ENCODE data around the gene CTDNEP1.

GRCh38 chr17:7293159-7293558 lies 41.6 kb upstream of the CTDNEP1 start:
- no peak for TF ChIP-seq CTCF (IDR thresholded peaks at IDR 0.05; ENCODE audit: extremely low read depth in 1 of 2, insufficient read depth in 1 of 2, low read depth in 1 of 2, low read length in 2 of 2)
- TF ChIP-seq POLR2A (IDR thresholded peaks at IDR 0.05; ENCODE audit: low read depth, low read length) = no peak
- TF ChIP-seq FOS (IDR thresholded peaks at IDR 0.05; ENCODE audit: borderline replicate concordance, insufficient read depth, low read length) = no peak
- no peak for TF ChIP-seq JUN (IDR thresholded peaks at IDR 0.05; ENCODE audit: borderline replicate concordance, insufficient read depth, insufficient read length, low read depth)
- TF ChIP-seq MAX (IDR thresholded peaks at IDR 0.05; ENCODE audit: insufficient read depth, insufficient read length) = no peak
- TF ChIP-seq POLR2AphosphoS5 (IDR thresholded peaks at IDR 0.05; ENCODE audit: insufficient read depth, low read depth, low read length) = no peak
- TF ChIP-seq EZH2 (IDR thresholded peaks at IDR 0.05; ENCODE audit: borderline replicate concordance, low read depth, low read length, severe bottlenecking) = no peak
- no peak for TF ChIP-seq MYC (IDR thresholded peaks at IDR 0.05; ENCODE audit: low read depth, low read length)
- TF ChIP-seq GATA2 (IDR thresholded peaks at IDR 0.05; ENCODE audit: insufficient read depth, insufficient read length, low read depth, low read length) = no peak

Data from endothelial cell of umbilical vein (primary cell).